Measurements from ENCODE around the gene SYT17. TPM values are rescaled to one million over a fixed set of nuclear protein-coding genes. Genes with fewer than 3 reads are reported as not detected.

Gene SYT17
- total RNA-seq, 5 donors from 2014 or later (not counting 1 experiment from before 2014, with no cell fraction given): 0.23 to 1.4 (median 0.38) TPM; not detected in 2

- no peak overlapping the region for H3K4me3 ChIP-seq (ENCODE audit: control insufficient read depth in 1 of 2, extremely low read depth in 1 of 2, low read length in 1 of 2)
- ChIA-PET POLR2A (interaction anchor here in 1 of 2 donors (0.6 kb wide), 1 partner anchor 9 kb away, joined by 5 read pairs; no protein-coding TSS in a partner anchor), CTCF (interaction anchor here (0.7 to 1.0 kb wide), 2 partner anchors 14 to 1935 kb away, joined by 3 to 4 read pairs; no protein-coding TSS in a partner anchor)
- DNase-seq (no peak), ATAC-seq (replicated peaks in 1 of 4) (no peak)
- no peaks in the 10 kb centered on the region for H3K4me1 Mint-ChIP-seq
- H3K4me1 ChIP-seq (ENCODE audit: control insufficient read depth in 1 of 2, extremely low read depth in 1 of 2, insufficient read depth in 2 of 2, low read length in 2 of 2): no peaks in the 10 kb centered on the region
- peaks cover 0 to 11% (median 5%) of the 10 kb centered on the region in 3 donors for H3K9me3 Mint-ChIP-seq
- H3K4me3 Mint-ChIP-seq: no peak overlapping the region
- no peaks in the 10 kb centered on the region for H3K36me3 Mint-ChIP-seq
- no peaks in the 10 kb centered on the region for H3K36me3 ChIP-seq (ENCODE audit: control insufficient read depth in 2 of 2, extremely low read depth in 1 of 2, insufficient read depth in 1 of 2, low read length in 1 of 2)
- no peak overlapping the region for H3K27ac ChIP-seq (ENCODE audit: low read length)
- H3K27ac Mint-ChIP-seq: no peak overlapping the region
- H3K9me3 ChIP-seq: no peaks in the 10 kb centered on the region
- peaks cover 17 to 19% of the 10 kb centered on the region in 2 donors for H3K27me3 Mint-ChIP-seq
- WGBS (ENCODE audit: insufficient coverage): no CpG with 5 or more reads among the region's 3 CpGs
- H3K27me3 ChIP-seq (replicated peaks in 1 of 2; ENCODE audit: control insufficient read depth in 2 of 2, extremely low read depth in 1 of 2, insufficient read depth in 2 of 2, low read length in 1 of 2): peaks cover 0 to 12% of the 10 kb centered on the region in 2 experiments
These were observed 23.0 kb upstream of the SYT17 start for GRCh38 chr16:19145010-19145409.

GRCh38 chr16:19147126-19147525, 20.9 kb upstream of the SYT17 start:
- ATAC-seq (replicated peaks in 1 of 4) (no peak), DNase-seq (no peak)
- Histone ChIP-seq H3K36me3 (ENCODE audit: control insufficient read depth in 2 of 2, extremely low read depth in 1 of 2, insufficient read depth in 1 of 2, low read length in 1 of 2) (no peaks in the 10 kb centered on the region), H3K9me3 (no peaks in the 10 kb centered on the region), H3K4me1 (ENCODE audit: control insufficient read depth in 1 of 2, extremely low read depth in 1 of 2, insufficient read depth in 2 of 2, low read length in 2 of 2) (no peaks in the 10 kb centered on the region), H3K27me3 (replicated peaks in 1 of 2; ENCODE audit: control insufficient read depth in 2 of 2, extremely low read depth in 1 of 2, insufficient read depth in 2 of 2, low read length in 1 of 2) (peaks cover 0 to 3% of the 10 kb centered on the region in 2 experiments), H3K4me3 (ENCODE audit: control insufficient read depth in 1 of 2, extremely low read depth in 1 of 2, low read length in 1 of 2) (no peak overlapping the region), H3K27ac (ENCODE audit: low read length) (no peak overlapping the region)
- no peak overlapping the region for H3K4me3 Mint-ChIP-seq
- H3K27me3 Mint-ChIP-seq: peaks cover 17 to 18% of the 10 kb centered on the region in 2 donors
- WGBS (ENCODE audit: insufficient coverage): 79% methylated on average over 3 of the region's 4 CpGs
- ChIA-PET POLR2A (interaction anchor here in 1 of 2 donors (0.7 kb wide), 1 partner anchor 29 kb away, joined by 9 read pairs; no protein-coding TSS in a partner anchor), CTCF (no interaction called here)
- no peak overlapping the region for H3K27ac Mint-ChIP-seq
- H3K4me1 Mint-ChIP-seq: no peaks in the 10 kb centered on the region
- H3K9me3 Mint-ChIP-seq: peaks cover 0 to 11% (median 5%) of the 10 kb centered on the region in 3 donors
- no peaks in the 10 kb centered on the region for H3K36me3 Mint-ChIP-seq

DNA sequence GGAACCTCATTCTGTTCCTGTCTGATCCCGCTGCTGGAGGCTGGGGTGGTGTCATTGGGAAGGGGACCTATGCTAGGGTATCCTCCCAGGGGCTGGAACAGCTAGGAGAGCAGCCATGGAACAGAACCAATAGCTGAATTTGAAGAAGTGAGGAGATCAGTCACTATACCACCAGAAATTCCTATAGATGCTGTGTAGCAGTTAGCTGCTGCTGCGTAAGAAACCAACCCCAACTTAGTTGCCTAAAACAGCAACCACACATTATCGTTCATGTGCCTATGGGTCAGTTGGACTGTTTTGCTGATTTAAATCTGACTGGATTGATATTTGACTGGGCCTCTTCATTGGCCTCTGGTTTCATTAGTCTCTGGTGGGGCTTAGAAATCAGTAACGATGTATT, 20.4 kb upstream of the SYT17 start:
- Mint-ChIP-seq H3K4me3 (no peak overlapping the region), H3K4me1 (no peaks in the 10 kb centered on the region), H3K9me3 (peaks cover 0 to 11% (median 5%) of the 10 kb centered on the region in 3 donors), H3K36me3 (no peaks in the 10 kb centered on the region), H3K27ac (no peak overlapping the region), H3K27me3 (peaks cover 15 to 19% of the 10 kb centered on the region in 2 donors)
- ChIA-PET CTCF (no interaction called here), POLR2A (no interaction called here)
- Histone ChIP-seq H3K4me3 (ENCODE audit: control insufficient read depth in 1 of 2, extremely low read depth in 1 of 2, low read length in 1 of 2) (no peak overlapping the region), H3K27me3 (replicated peaks in 1 of 2; ENCODE audit: control insufficient read depth in 2 of 2, extremely low read depth in 1 of 2, insufficient read depth in 2 of 2, low read length in 1 of 2) (peaks cover 0 to 3% of the 10 kb centered on the region in 2 experiments), H3K4me1 (ENCODE audit: control insufficient read depth in 1 of 2, extremely low read depth in 1 of 2, insufficient read depth in 2 of 2, low read length in 2 of 2) (no peaks in the 10 kb centered on the region), H3K9me3 (no peaks in the 10 kb centered on the region), H3K36me3 (ENCODE audit: control insufficient read depth in 2 of 2, extremely low read depth in 1 of 2, insufficient read depth in 1 of 2, low read length in 1 of 2) (no peaks in the 10 kb centered on the region), H3K27ac (ENCODE audit: low read length) (no peak overlapping the region)
- no CpG with 5 or more reads among the region's 4 CpGs for WGBS (ENCODE audit: insufficient coverage)
- ATAC-seq (replicated peaks in 1 of 4): no peak
- no peak for DNase-seq

DNA sequence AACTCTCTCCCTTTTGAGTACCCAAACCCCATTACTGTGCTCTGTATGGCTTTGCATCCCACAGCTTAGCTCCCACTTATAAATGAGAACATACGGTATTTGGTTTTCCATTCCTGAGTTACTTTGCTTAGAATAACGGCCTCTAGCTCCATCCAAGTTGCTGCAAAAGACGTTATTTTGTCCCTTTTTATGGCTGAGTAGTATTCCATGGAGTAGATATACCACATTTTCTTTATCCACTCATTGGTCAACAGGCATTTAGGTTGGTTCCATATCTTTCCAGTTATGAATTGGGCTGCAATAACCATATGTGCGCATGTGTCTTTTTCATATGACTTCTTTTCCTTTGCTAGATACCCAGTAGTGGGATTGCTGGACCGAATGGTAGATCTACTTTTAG, 19.9 kb upstream of the SYT17 start:
- WGBS (ENCODE audit: insufficient coverage): 100% methylated on average over 1 of the region's 5 CpGs
- no peak for DNase-seq
- no peaks in the 10 kb centered on the region for H3K9me3 ChIP-seq
- Mint-ChIP-seq H3K27ac (no peak overlapping the region), H3K27me3 (peaks cover 14 to 20% of the 10 kb centered on the region in 2 donors), H3K9me3 (peaks cover 0 to 11% (median 5%) of the 10 kb centered on the region in 3 donors), H3K4me1 (no peaks in the 10 kb centered on the region), H3K36me3 (no peaks in the 10 kb centered on the region), H3K4me3 (no peak overlapping the region)
- no peak overlapping the region for H3K27ac ChIP-seq (ENCODE audit: low read length)
- ChIA-PET POLR2A (no interaction called here), CTCF (no interaction called here)
- H3K36me3 ChIP-seq (ENCODE audit: control insufficient read depth in 2 of 2, extremely low read depth in 1 of 2, insufficient read depth in 1 of 2, low read length in 1 of 2): no peaks in the 10 kb centered on the region
- no peaks in the 10 kb centered on the region for H3K27me3 ChIP-seq (replicated peaks in 1 of 2; ENCODE audit: control insufficient read depth in 2 of 2, extremely low read depth in 1 of 2, insufficient read depth in 2 of 2, low read length in 1 of 2)
- ATAC-seq (replicated peaks in 1 of 4): no peak
- H3K4me1 ChIP-seq (ENCODE audit: control insufficient read depth in 1 of 2, extremely low read depth in 1 of 2, insufficient read depth in 2 of 2, low read length in 2 of 2): no peaks in the 10 kb centered on the region
- no peak overlapping the region for H3K4me3 ChIP-seq (ENCODE audit: control insufficient read depth in 1 of 2, extremely low read depth in 1 of 2, low read length in 1 of 2)

DNA sequence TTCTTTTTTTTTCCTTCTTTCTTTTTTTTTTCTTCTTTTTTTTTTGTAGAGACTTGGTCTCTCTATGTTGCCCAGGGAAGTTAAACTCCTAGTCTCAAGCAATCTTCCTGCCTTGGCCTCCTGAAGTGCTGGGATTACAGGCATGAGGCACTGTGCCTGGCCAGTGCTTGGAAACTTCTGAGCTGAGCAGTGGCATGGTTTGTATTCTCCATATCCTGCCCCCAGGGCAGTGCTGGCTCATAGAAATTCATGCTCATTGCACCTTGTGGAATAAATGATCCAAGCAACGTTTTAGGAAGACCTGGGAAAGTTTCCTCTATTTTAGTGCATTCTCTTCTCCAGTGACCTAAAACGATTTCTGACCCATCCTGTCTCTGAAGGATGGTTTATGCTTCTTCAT, 16.7 kb upstream of the SYT17 start:
- H3K9me3 Mint-ChIP-seq: peaks cover 4 to 17% (median 5%) of the 10 kb centered on the region in 3 donors
- H3K27me3 ChIP-seq (replicated peaks in 1 of 2; ENCODE audit: control insufficient read depth in 2 of 2, extremely low read depth in 1 of 2, insufficient read depth in 2 of 2, low read length in 1 of 2): peaks cover 0 to 5% of the 10 kb centered on the region in 2 experiments
- no CpG with 5 or more reads among the region's 2 CpGs for WGBS (ENCODE audit: insufficient coverage)
- CTCF ChIA-PET: no interaction called here
- H3K4me1 ChIP-seq (ENCODE audit: control insufficient read depth in 1 of 2, extremely low read depth in 1 of 2, insufficient read depth in 2 of 2, low read length in 2 of 2): no peaks in the 10 kb centered on the region
- no peak overlapping the region for H3K4me3 ChIP-seq (ENCODE audit: control insufficient read depth in 1 of 2, extremely low read depth in 1 of 2, low read length in 1 of 2)
- H3K36me3 Mint-ChIP-seq: no peaks in the 10 kb centered on the region
- DNase-seq (no peak), ATAC-seq (replicated peaks in 1 of 4) (no peak)
- H3K4me3 Mint-ChIP-seq: no peak overlapping the region
- POLR2A ChIA-PET: interaction anchor here in 1 of 2 donors (0.7 kb wide), 1 partner anchor 1303 kb away, joined by 4 read pairs; no protein-coding TSS in a partner anchor
- H3K36me3 ChIP-seq (ENCODE audit: control insufficient read depth in 2 of 2, extremely low read depth in 1 of 2, insufficient read depth in 1 of 2, low read length in 1 of 2): no peaks in the 10 kb centered on the region
- no peak overlapping the region for H3K27ac ChIP-seq (ENCODE audit: low read length)
- H3K4me1 Mint-ChIP-seq: no peaks in the 10 kb centered on the region
- peaks cover 19 to 21% of the 10 kb centered on the region in 2 donors for H3K27me3 Mint-ChIP-seq
- H3K27ac Mint-ChIP-seq: no peak overlapping the region
- H3K9me3 ChIP-seq: no peaks in the 10 kb centered on the region

- CTCF ChIA-PET: no interaction called here
- Histone ChIP-seq H3K27me3 (replicated peaks in 1 of 2; ENCODE audit: control insufficient read depth in 2 of 2, extremely low read depth in 1 of 2, insufficient read depth in 2 of 2, low read length in 1 of 2) (peaks cover 0 to 5% of the 10 kb centered on the region in 2 experiments), H3K9me3 (no peaks in the 10 kb centered on the region), H3K27ac (ENCODE audit: low read length) (no peak overlapping the region), H3K4me3 (ENCODE audit: control insufficient read depth in 1 of 2, extremely low read depth in 1 of 2, low read length in 1 of 2) (no peak overlapping the region), H3K4me1 (ENCODE audit: control insufficient read depth in 1 of 2, extremely low read depth in 1 of 2, insufficient read depth in 2 of 2, low read length in 2 of 2) (no peaks in the 10 kb centered on the region), H3K36me3 (ENCODE audit: control insufficient read depth in 2 of 2, extremely low read depth in 1 of 2, insufficient read depth in 1 of 2, low read length in 1 of 2) (no peaks in the 10 kb centered on the region)
- H3K27ac Mint-ChIP-seq: no peak overlapping the region
- H3K4me1 Mint-ChIP-seq: no peaks in the 10 kb centered on the region
- no peaks in the 10 kb centered on the region for H3K36me3 Mint-ChIP-seq
- ATAC-seq (replicated peaks in 1 of 4) (no peak), DNase-seq (no peak)
- peaks cover 21 to 22% of the 10 kb centered on the region in 2 donors for H3K27me3 Mint-ChIP-seq
- POLR2A ChIA-PET: no interaction called here
- peaks cover 5 to 20% (median 8%) of the 10 kb centered on the region in 3 donors for H3K9me3 Mint-ChIP-seq
- no peak overlapping the region for H3K4me3 Mint-ChIP-seq
- WGBS (ENCODE audit: insufficient coverage): no CpG with 5 or more reads among the region's 1 CpG
These were observed 16.0 kb upstream of the SYT17 start for GRCh38 chr16:19152042-19152441.
